Prostate gland (tissue), 2 donors: Measurements from ENCODE around the gene GALNT11. TPM values are rescaled to one million over a fixed set of nuclear protein-coding genes. Genes with fewer than 3 reads are reported as not detected.

Source experiments
- DNase-seq: peaks from one replicate; pipeline ENCODE4 v3.0.0-alpha.2; 2019; ENCODE audit warnings: low spot score
- H3K27ac ChIP-seq, 2 donors: fragments of 200-600 bp; sonication (generic); 2 replicates each; pipeline ENCODE4 v1.5.1; 2017 to 2019
- H3K27me3 ChIP-seq: fragments of 200-600 bp; sonication (generic); replicated peaks from 2 replicates; pipeline ENCODE4 v1.5.1; 2019; ENCODE audit not compliant: insufficient read depth
- H3K36me3 ChIP-seq, 2 donors: fragments of 200-600 bp; sonication (generic); 1 replicate in 1 of 2; 2 replicates in 1 of 2; pipeline versions ENCODE4 v1.5.1 to v1.8.1; 2017 to 2019
- H3K4me1 ChIP-seq: fragments of 200-600 bp; sonication (generic); replicated peaks from 2 replicates; pipeline ENCODE4 v1.5.1; 2019
- H3K4me3 ChIP-seq, 2 donors: fragments of 200-600 bp; sonication (generic); 2 replicates each; pipeline ENCODE4 v1.5.1; 2017 to 2019
- H3K9me3 ChIP-seq: fragments of 200-600 bp; sonication (generic); 2 replicates; pipeline ENCODE4 v1.5.1; 2017
- POLR2A ChIP-seq: fragments of 450-650 bp; IDR thresholded peaks from one replicate; pipeline ENCODE4 v1.6.1; 2016; ENCODE audit warnings: antibody characterized with exemption, mild to moderate bottlenecking
- POLR2AphosphoS5 ChIP-seq: sonication (generic); formaldehyde crosslinking; IDR thresholded peaks from one replicate; pipeline ENCODE4 v1.6.1; 2017; ENCODE audit warnings: antibody characterized with exemption
- WGBS: methylation state at CpG from one replicate; pipeline ENCODE4 v1.1.5; 2018; 5-methylcytosine and 5-hydroxymethylcytosine counted together
- intact Hi-C: fragments of 100-400 bp; cut with DNase I; formaldehyde crosslinking; loops from one replicate; pipeline ENCODE4 v1.14.2; 2022
- total RNA-seq, 2 donors: library from RNA; depleted of rRNA; stranded (reverse); fragments of >200 nt; gene quantifications; one replicate each; pipeline ENCODE4 v1.1.0, GENCODE V29; 2016
- TF ChIP-seq, protein P1 (sequence below), 4 experiments: fragments of 200-600 bp in 2 of 4; fragments of 450-650 bp in 2 of 4; sonication (generic) in 2 of 4; IDR thresholded peaks; 1 replicate in 3 of 4; 2 replicates in 1 of 4; pipeline ENCODE4 v1.5.1; 2016 to 2019; ENCODE audit warnings: antibody characterized with exemption in 4 of 4, mild to moderate bottlenecking in 2 of 4, moderate library complexity in 2 of 4

The GALNT11 gene
- total RNA-seq, 2 donors from 2014 or later: 50.3 to 76.2 TPM

DNA sequence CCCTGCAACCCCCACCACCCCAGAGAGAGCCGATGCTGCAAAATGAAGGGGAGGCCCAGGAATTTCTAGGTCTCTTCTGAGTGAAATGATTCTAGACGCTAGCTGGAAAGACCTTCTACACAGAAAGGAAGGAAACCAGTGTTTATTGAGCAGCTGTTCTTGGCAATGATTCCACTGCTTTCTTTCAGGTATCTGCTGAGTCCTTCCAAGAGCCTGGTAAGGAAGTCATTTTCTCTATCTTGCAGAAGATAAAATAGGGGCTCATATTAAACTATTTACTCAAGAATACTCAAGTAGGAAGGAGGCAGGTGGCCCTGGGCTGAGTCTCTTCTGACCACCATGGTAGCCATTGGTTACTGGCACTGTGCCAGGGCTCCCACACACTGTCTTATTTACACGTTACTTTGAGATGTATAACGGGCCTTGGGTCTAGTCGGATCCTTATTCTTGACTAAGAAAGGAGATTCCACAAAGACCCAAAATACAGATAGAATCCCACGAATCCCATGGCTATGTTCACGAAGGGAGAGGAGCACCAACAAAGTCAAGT is 112.1 kb downstream of the GALNT11 start:
- Histone ChIP-seq H3K4me1 (no peaks in the 10 kb centered on the region), H3K9me3 (no peaks in the 10 kb centered on the region), H3K27ac (no peak overlapping the region), H3K27me3 (no peaks in the 10 kb centered on the region), H3K4me3 (no peak overlapping the region), H3K36me3 (peaks cover 4 to 10% of the 10 kb centered on the region in 2 donors)
- DNase-seq: no peak
- TF ChIP-seq, protein P1, sequence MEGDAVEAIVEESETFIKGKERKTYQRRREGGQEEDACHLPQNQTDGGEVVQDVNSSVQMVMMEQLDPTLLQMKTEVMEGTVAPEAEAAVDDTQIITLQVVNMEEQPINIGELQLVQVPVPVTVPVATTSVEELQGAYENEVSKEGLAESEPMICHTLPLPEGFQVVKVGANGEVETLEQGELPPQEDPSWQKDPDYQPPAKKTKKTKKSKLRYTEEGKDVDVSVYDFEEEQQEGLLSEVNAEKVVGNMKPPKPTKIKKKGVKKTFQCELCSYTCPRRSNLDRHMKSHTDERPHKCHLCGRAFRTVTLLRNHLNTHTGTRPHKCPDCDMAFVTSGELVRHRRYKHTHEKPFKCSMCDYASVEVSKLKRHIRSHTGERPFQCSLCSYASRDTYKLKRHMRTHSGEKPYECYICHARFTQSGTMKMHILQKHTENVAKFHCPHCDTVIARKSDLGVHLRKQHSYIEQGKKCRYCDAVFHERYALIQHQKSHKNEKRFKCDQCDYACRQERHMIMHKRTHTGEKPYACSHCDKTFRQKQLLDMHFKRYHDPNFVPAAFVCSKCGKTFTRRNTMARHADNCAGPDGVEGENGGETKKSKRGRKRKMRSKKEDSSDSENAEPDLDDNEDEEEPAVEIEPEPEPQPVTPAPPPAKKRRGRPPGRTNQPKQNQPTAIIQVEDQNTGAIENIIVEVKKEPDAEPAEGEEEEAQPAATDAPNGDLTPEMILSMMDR (IDR thresholded peaks at IDR 0.05): no peak
- TF ChIP-seq POLR2A (no peak), POLR2AphosphoS5 (no peak)
- 63% methylated on average over 7 of the region's 7 CpGs for WGBS
- intact Hi-C loops: no loop called here

DNA sequence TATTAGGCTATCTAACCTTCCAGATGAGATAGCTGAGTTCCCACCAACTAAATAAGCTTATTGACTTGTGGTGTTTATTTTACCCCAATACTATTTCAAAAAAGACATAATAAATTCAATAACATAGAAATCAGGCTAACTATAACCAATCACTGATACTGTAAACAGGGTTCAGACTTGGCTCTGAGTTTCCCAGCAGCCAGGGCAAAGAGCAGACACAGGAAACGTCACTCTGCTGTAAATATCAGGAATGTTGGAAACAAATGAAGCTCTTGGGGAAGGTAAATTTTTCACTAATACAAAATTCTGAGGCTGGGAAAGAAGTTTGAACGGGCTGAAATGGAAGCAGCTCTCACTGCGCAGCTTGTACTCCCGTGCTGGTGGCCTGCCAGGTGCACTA is 114.6 kb downstream of the GALNT11 start:
- TF ChIP-seq POLR2AphosphoS5: no peak
- no peak for TF ChIP-seq POLR2A
- TF ChIP-seq, protein P1 (IDR thresholded peaks at IDR 0.05): no peak
- peaks cover 4 to 14% of the 10 kb centered on the region in 2 donors for H3K36me3 ChIP-seq
- 91% methylated on average over 4 of the region's 4 CpGs for WGBS
- no peak for DNase-seq
- H3K27ac ChIP-seq: no peak overlapping the region
- intact Hi-C loops: no loop called here
- no peaks in the 10 kb centered on the region for H3K4me1 ChIP-seq
- no peak overlapping the region for H3K4me3 ChIP-seq
- H3K9me3 ChIP-seq: no peaks in the 10 kb centered on the region
- H3K27me3 ChIP-seq: no peaks in the 10 kb centered on the region

DNA sequence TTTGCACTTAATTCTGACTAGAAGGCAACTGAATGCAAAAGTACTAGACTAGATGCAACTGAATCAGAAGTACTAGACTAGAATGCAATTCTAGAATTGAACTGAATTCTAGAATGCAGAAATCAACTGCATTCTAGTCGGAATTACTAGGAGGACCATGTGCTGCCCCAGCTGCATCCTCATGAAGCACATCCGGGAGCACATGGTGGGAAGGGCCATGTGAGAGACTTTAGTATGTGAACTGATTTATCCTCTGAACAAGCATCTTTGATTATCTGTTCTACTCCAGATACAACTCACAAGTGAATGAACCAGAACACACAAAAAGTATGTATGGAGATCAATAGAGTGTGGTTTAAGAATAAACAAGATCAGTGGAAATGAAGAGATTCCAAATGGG is 115.1 kb downstream of the GALNT11 start:
- 91% methylated on average over 2 of the region's 2 CpGs for WGBS
- H3K36me3 ChIP-seq: peaks cover 4 to 14% of the 10 kb centered on the region in 2 donors
- intact Hi-C loops: no loop called here
- no peak for DNase-seq
- no peaks in the 10 kb centered on the region for H3K9me3 ChIP-seq
- no peak overlapping the region for H3K27ac ChIP-seq
- H3K27me3 ChIP-seq: no peaks in the 10 kb centered on the region
- TF ChIP-seq, protein P1 (IDR thresholded peaks at IDR 0.05): no peak
- TF ChIP-seq POLR2A: no peak
- TF ChIP-seq POLR2AphosphoS5: no peak
- no peaks in the 10 kb centered on the region for H3K4me1 ChIP-seq
- H3K4me3 ChIP-seq: no peak overlapping the region

DNA sequence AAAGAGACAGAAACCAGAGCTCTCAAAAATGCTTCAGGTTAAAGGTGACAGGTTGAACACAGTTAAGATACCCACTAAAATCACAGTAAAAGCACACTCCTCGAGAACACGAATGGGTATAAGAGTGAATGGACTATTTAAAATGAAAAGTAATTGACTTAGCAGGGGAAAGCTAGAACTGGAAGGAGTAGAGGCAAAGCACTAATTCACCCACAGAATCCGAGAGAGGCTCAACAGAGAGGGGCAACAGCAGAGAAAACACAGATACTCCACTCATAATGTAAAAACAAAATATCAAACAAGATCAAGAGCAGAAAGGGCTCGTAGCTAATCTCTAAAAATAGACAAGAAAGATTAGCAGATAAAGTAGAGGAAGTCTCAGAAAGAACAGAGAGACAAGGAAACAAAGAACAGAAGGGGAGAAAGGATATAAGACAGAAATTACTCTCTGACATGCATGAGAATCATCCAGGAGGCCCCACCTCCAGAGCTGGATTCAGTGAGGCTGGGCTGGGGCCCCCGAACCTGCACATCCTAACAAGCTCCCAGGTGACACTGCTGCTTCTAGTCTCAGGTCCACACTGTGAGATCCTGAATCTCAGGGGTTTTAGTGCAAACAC is 117.6 kb downstream of the GALNT11 start:
- Histone ChIP-seq H3K27ac (no peak overlapping the region), H3K4me3 (no peak overlapping the region), H3K9me3 (no peaks in the 10 kb centered on the region), H3K36me3 (peaks cover 4 to 14% of the 10 kb centered on the region in 2 donors), H3K27me3 (no peaks in the 10 kb centered on the region), H3K4me1 (no peaks in the 10 kb centered on the region)
- WGBS: 45% methylated on average over 5 of the region's 5 CpGs
- DNase-seq: no peak
- TF ChIP-seq, protein P1 (IDR thresholded peaks at IDR 0.05): no peak
- TF ChIP-seq POLR2AphosphoS5 (no peak), POLR2A (no peak)
- intact Hi-C loops: no loop called here
